ENCODE results near the gene GPSM1. TPM values are rescaled to one million over a fixed set of nuclear protein-coding genes. Genes with fewer than 3 reads are reported as not detected.

The GPSM1 gene
- total RNA-seq, 1 experiment from 2014 or later: 24.7 TPM

DNA sequence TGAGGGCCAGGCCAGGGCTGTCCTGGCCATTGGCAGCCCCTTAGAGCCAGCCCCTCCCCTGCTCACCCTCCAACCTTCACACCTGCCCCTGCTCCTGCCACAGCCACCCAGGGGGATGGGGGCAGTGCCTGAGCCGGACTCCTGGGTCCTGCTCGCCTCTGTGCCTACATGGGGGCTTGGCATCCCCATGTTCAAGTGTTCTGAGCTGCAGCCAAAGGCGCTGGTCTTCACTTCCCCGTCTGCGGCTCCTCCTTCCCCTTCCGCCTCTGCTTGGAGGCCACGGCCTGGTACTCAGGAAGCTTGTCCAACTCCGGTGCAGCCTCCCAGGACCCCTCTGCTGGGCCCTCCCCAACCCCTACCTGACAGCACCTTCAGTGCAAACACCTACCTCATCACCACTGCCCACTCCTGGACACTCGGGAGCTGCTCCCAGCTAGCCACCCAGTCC lies 38.5 kb downstream of the GPSM1 start:
- Histone ChIP-seq H3K14ac (ENCODE audit: insufficient read depth, low read length) (no peak overlapping the region), H2BK15ac (ENCODE audit: low read depth, low read length) (no peak overlapping the region), H2AFZ (ENCODE audit: low read length) (no peak overlapping the region), H2BK120ac (ENCODE audit: low read depth, low read length, poor library complexity, severe bottlenecking) (no peak overlapping the region), H2BK5ac (ENCODE audit: insufficient read length, low read length) (no peak overlapping the region), H3K4ac (ENCODE audit: low read depth, low read length) (no peak overlapping the region), H3K27me3 (ENCODE audit: insufficient read depth, low read length) (no peaks in the 10 kb centered on the region), H3K23me2 (ENCODE audit: insufficient read length, low read depth, low read length, poor library complexity, severe bottlenecking) (no peaks in the 10 kb centered on the region), H4K8ac (replicated peaks; ENCODE audit: insufficient read length, low read depth, low read length) (no peak overlapping the region), H3K18ac (ENCODE audit: insufficient read length, low read depth, low read length) (no peak overlapping the region), H3K79me2 (ENCODE audit: insufficient read depth, low read length) (no peaks in the 10 kb centered on the region), H3K9me3 (ENCODE audit: control insufficient read depth, low read depth, low read length) (no peaks in the 10 kb centered on the region), H4K5ac (ENCODE audit: insufficient read length, low read depth, low read length) (no peak overlapping the region), H3K9ac (ENCODE audit: extremely low read depth, insufficient read length, low read length) (no peak overlapping the region), H3K27ac (ENCODE audit: insufficient read length, low read depth, low read length) (no peak overlapping the region), H2BK12ac (ENCODE audit: insufficient read length, low read depth, low read length) (no peak overlapping the region), H3K23ac (ENCODE audit: insufficient read length, low read depth, low read length) (no peak overlapping the region), H4K20me1 (ENCODE audit: control insufficient read depth, insufficient read depth, insufficient read length) (no peaks in the 10 kb centered on the region), H4K91ac (ENCODE audit: insufficient read length, low read depth, low read length) (no peak overlapping the region), H3K56ac (ENCODE audit: insufficient read length, low read depth, low read length) (no peak overlapping the region), H3T11ph (ENCODE audit: low read length) (no peak overlapping the region), H3K4me1 (ENCODE audit: insufficient read depth, low read length) (no peaks in the 10 kb centered on the region), H3K79me1 (ENCODE audit: insufficient read depth, low read depth, low read length, poor library complexity, severe bottlenecking) (no peaks in the 10 kb centered on the region), H2BK20ac (ENCODE audit: low read depth, low read length, poor library complexity, severe bottlenecking) (no peak overlapping the region), H2AK5ac (ENCODE audit: insufficient read length, low read length) (no peak overlapping the region), H3K4me2 (ENCODE audit: insufficient read depth, insufficient read length, low read length) (no peak overlapping the region)
- H3K27ac Mint-ChIP-seq: no peak overlapping the region
- DNase-seq: no peak
- H3K27me3 Mint-ChIP-seq (ENCODE audit: low read depth): peaks cover 1% of the 10 kb centered on the region; the same call in 1 of the 2 replicates
- H3K4me3 Mint-ChIP-seq: no peak overlapping the region
- H3K36me3 Mint-ChIP-seq (ENCODE audit: insufficient read depth in 1 of 3, low read depth in 3 of 3): peaks cover 0 to 10% (median 0%) of the 10 kb centered on the region in 3 experiments; a peak in 3 of 7 replicates
- no peaks in the 10 kb centered on the region for H3K9me3 Mint-ChIP-seq
- H3K4me1 Mint-ChIP-seq: peaks cover 3 to 5% of the 10 kb centered on the region in 2 experiments; a peak in 1 of 4 replicates
- TF ChIP-seq, protein P1, sequence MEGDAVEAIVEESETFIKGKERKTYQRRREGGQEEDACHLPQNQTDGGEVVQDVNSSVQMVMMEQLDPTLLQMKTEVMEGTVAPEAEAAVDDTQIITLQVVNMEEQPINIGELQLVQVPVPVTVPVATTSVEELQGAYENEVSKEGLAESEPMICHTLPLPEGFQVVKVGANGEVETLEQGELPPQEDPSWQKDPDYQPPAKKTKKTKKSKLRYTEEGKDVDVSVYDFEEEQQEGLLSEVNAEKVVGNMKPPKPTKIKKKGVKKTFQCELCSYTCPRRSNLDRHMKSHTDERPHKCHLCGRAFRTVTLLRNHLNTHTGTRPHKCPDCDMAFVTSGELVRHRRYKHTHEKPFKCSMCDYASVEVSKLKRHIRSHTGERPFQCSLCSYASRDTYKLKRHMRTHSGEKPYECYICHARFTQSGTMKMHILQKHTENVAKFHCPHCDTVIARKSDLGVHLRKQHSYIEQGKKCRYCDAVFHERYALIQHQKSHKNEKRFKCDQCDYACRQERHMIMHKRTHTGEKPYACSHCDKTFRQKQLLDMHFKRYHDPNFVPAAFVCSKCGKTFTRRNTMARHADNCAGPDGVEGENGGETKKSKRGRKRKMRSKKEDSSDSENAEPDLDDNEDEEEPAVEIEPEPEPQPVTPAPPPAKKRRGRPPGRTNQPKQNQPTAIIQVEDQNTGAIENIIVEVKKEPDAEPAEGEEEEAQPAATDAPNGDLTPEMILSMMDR (conservative IDR thresholded peaks at IDR 0.05): no peak
- WGBS (ENCODE audit: extremely low coverage, insufficient read length, low lambda C conversion rate): no CpG with 5 or more reads among the region's 9 CpGs
